AG08396 (cell line): ENCODE results near the gene TET3.

Experiments
- DNase-seq: peaks from one replicate; pipeline ENCODE4 v3.0.0; 2012; ENCODE audit warnings: low spot score, mixed read lengths

Gene TET3

GRCh38 chr2:73987109-73987947, 2.6 kb downstream of the TET3 start:
- DNase-seq: peak; percentile 48

- no peak for DNase-seq
Observed at GRCh38 chr2:73987948-73988700, 3.4 kb downstream of the TET3 start.

GRCh38 chr2:73989972-73990371, 5.3 kb downstream of the TET3 start:
- no peak for DNase-seq

GRCh38 chr2:73990531-73990930, 5.8 kb downstream of the TET3 start:
- DNase-seq: no peak

GRCh38 chr2:73992036-73992435, 7.3 kb downstream of the TET3 start:
- DNase-seq: no peak

GRCh38 chr2:73993376-73993775, 8.7 kb downstream of the TET3 start:
- no peak for DNase-seq

- DNase-seq: no peak
Observed at GRCh38 chr2:73993778-73994177, 9.1 kb downstream of the TET3 start.

GRCh38 chr2:73994178-73994831, 9.6 kb downstream of the TET3 start:
- no peak for DNase-seq

- DNase-seq: no peak
Observed at GRCh38 chr2:73995810-73996209, 11.1 kb downstream of the TET3 start.

- no peak for DNase-seq
Observed at GRCh38 chr2:73997813-73998212, 13.1 kb downstream of the TET3 start.

- no peak for DNase-seq
Observed at GRCh38 chr2:73998451-73998850, 13.7 kb downstream of the TET3 start.

GRCh38 chr2:73998933-73999332, 14.2 kb downstream of the TET3 start:
- no peak for DNase-seq

- peak; percentile 53 for DNase-seq
Observed at GRCh38 chr2:73999881-74000597, 15.3 kb downstream of the TET3 start.

- no peak for DNase-seq
Observed at GRCh38 chr2:74000666-74001065, 16.0 kb downstream of the TET3 start.

- DNase-seq: no peak
Observed at GRCh38 chr2:74001121-74001520, 16.4 kb downstream of the TET3 start.

GRCh38 chr2:74001781-74002504, 17.2 kb downstream of the TET3 start:
- DNase-seq: no peak

- peak; percentile 95 for DNase-seq
Observed at GRCh38 chr2:74002505-74003421, 18.1 kb downstream of the TET3 start.

GRCh38 chr2:74003494-74004211, 18.9 kb downstream of the TET3 start:
- DNase-seq: peak; percentile 79
